HuH-7 (cell line): ENCODE results near the gene ARHGEF4.

Experiments used
- DNase-seq: peaks from one replicate; pipeline ENCODE4 v3.0.0; 2011; ENCODE audit warnings: low spot score

Gene ARHGEF4

GRCh38 chr2:130836501-130837174 is at the start of gene ARHGEF4:
Gene ARHGEF4, plus strand, starts transcription at chr2:130836914. Its CDS starts 40 bp downstream, at chr2:130836954.
- no peak for DNase-seq

GRCh38 chr2:130787841-130788240 is 48.9 kb upstream of the ARHGEF4 start:
- DNase-seq, result no peak

- no peak for DNase-seq
Observed at GRCh38 chr2:130790312-130790711, 46.4 kb upstream of the ARHGEF4 start.

GRCh38 chr2:130790804-130791616 is 45.7 kb upstream of the ARHGEF4 start:
- DNase-seq, result no peak

GRCh38 chr2:130791617-130791939 is 45.1 kb upstream of the ARHGEF4 start:
- DNase-seq, result no peak

- no peak for DNase-seq
Observed at GRCh38 chr2:130795431-130795830, 41.3 kb upstream of the ARHGEF4 start.

GRCh38 chr2:130796290-130796689 is 40.4 kb upstream of the ARHGEF4 start:
- DNase-seq, result no peak

- peak; percentile 87 for DNase-seq
Observed at GRCh38 chr2:130797493-130798435, 39.0 kb upstream of the ARHGEF4 start.

- no peak for DNase-seq
Observed at GRCh38 chr2:130798472-130799218, 38.1 kb upstream of the ARHGEF4 start.

- no peak for DNase-seq
Observed at GRCh38 chr2:130799295-130799694, 37.4 kb upstream of the ARHGEF4 start.

- no peak for DNase-seq
Observed at GRCh38 chr2:130805613-130806012, 31.1 kb upstream of the ARHGEF4 start.

- DNase-seq, result no peak
Observed at GRCh38 chr2:130806370-130806769, 30.3 kb upstream of the ARHGEF4 start.

- no peak for DNase-seq
Observed at GRCh38 chr2:130807659-130808385, 28.9 kb upstream of the ARHGEF4 start.

GRCh38 chr2:130808482-130809268 is 28.0 kb upstream of the ARHGEF4 start:
- no peak for DNase-seq

GRCh38 chr2:130810490-130810889 is 26.2 kb upstream of the ARHGEF4 start:
- no peak for DNase-seq

GRCh38 chr2:130813722-130814121 is 23.0 kb upstream of the ARHGEF4 start:
- DNase-seq, result no peak

GRCh38 chr2:130814931-130815680 is 21.6 kb upstream of the ARHGEF4 start:
- DNase-seq, result no peak

GRCh38 chr2:130818809-130819208 is 17.9 kb upstream of the ARHGEF4 start:
- DNase-seq, result no peak

GRCh38 chr2:130819226-130819607 is 17.5 kb upstream of the ARHGEF4 start:
- no peak for DNase-seq
